Gastrocnemius medialis (tissue), 4 donors: ENCODE measurements around the gene KANTR.

Experiments used
- CTCF ChIP-seq, 5 experiments: fragments of 450-650 bp in 3 of 5; fragments of 200-600 bp in 2 of 5; sonication (generic) in 2 of 5; IDR thresholded peaks in 4 of 5; conservative IDR thresholded peaks in 1 of 5; 1 replicate in 4 of 5; 2 replicates in 1 of 5; pipeline ENCODE4 v1.5.1; 2016 to 2019; ENCODE audit warnings: antibody characterized with exemption in 5 of 5, mild to moderate bottlenecking in 3 of 5, moderate library complexity in 3 of 5
- POLR2A ChIP-seq, 2 donors: fragments of 450-650 bp; IDR thresholded peaks; one replicate each; pipeline ENCODE4 v1.6.1; 2017; ENCODE audit warnings: antibody characterized with exemption in 2 of 2, mild to moderate bottlenecking in 2 of 2, moderate library complexity in 2 of 2

- TF ChIP-seq CTCF (IDR thresholded peaks at IDR 0.05 in 4 of 5, conservative IDR thresholded peaks at IDR 0.05 in 1 of 5) (no peak), POLR2A (IDR thresholded peaks at IDR 0.05) (no peak)
Measured at GRCh38 chrX:53071064-53071463, 22.9 kb upstream of the KANTR start.
